D721Med (cell line): ENCODE data around the gene PDIA5.
A peak's percentile ranks its signal among the peaks of the same experiment; 100 is the strongest.

Experiments used
- DNase-seq: peaks from one replicate; pipeline ENCODE4 v3.0.0; 2011; ENCODE audit warnings: low spot score; ENCODE audit not compliant: insufficient read length
- FAIRE-seq: peaks from 2 replicates; lab custom pipeline; 2011; peaks lifted over from hg19 to GRCh38; lab: Jason Lieb, UNC
- CTCF ChIP-seq: IDR thresholded peaks from 2 replicates; pipeline ENCODE4 v1.5.1; 2012; ENCODE audit warnings: mild to moderate bottlenecking, control low read depth; ENCODE audit not compliant: insufficient read depth; ENCODE audit errors: missing control alignments

PDIA5 gene

GRCh38 chr3:123076496-123077418, 9.9 kb downstream of the PDIA5 start:
- FAIRE-seq (peak; percentile 91), DNase-seq (no peak)
- no peak for TF ChIP-seq CTCF

- no peak for TF ChIP-seq CTCF
- DNase-seq, result no peak
- FAIRE-seq, result no peak
Measured at GRCh38 chr3:123078101-123078500, 11.3 kb downstream of the PDIA5 start.

GRCh38 chr3:123080864-123081562, 14.2 kb downstream of the PDIA5 start:
- TF ChIP-seq CTCF, result no peak
- FAIRE-seq (no peak), DNase-seq (no peak)

- no peak for DNase-seq
- no peak for FAIRE-seq
- TF ChIP-seq CTCF, result no peak
Measured at GRCh38 chr3:123081718-123082369, 15.0 kb downstream of the PDIA5 start.

- DNase-seq, result no peak
- TF ChIP-seq CTCF, result no peak
- FAIRE-seq, result no peak
Measured at GRCh38 chr3:123082370-123083065, 15.7 kb downstream of the PDIA5 start.

- DNase-seq (no peak), FAIRE-seq (no peak)
- TF ChIP-seq CTCF, result no peak
Measured at GRCh38 chr3:123083383-123084124, 16.7 kb downstream of the PDIA5 start.
